ENCODE results near the gene OXLD1.
"Not testable (repeated sequence)": the region's sequence is repeated elsewhere in the genome, so short reads cannot be mapped to it uniquely, and the experiment has no call there.

Gene OXLD1

GRCh38 chr17:81682565-81683207, 16.3 kb upstream of the OXLD1 start:
- no peak for DNase-seq

GRCh38 chr17:81681672-81682071, 15.3 kb upstream of the OXLD1 start:
- no peak for DNase-seq

DNA sequence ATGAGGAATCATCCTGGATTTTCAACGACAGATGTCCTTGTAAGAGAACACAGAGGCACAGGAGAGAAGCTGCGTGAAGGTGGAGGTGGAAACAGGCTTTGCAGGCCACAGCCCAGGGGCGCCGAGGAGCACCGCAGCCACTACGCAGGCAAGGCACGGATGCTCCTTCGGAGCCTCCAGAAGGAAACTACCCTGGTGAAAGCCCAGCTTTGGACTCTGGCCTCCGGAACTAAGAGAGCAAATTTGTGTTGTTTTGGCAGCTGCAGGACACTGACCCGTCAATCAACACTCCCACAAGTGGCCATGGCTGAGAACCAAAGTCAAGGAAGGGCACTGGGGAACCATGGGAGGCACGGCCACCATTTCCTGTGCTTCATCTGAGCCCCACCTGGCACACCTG, 13.7 kb upstream of the OXLD1 start:
- no peak for DNase-seq

DNA sequence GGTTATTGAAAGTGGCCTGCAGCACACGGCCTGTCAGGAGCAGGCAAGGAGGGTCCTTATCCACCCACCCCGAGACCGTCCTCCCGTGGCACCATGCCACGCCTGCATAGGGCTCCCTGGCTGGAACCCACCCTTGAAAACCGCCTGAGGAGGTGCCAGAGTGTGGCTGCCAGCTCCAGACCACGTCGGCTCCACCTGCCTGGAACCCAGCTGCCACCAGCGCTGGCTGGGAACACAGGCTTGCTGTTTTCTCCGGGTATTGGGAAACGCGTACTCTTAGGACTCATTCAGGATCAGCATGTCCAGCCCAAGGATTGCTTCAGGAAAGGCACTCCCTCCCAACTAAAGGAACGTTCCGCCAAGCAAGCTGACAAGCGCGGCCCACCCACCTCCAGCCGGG, 10.5 kb upstream of the OXLD1 start:
- DNase-seq: no peak

GRCh38 chr17:81675515-81676221, 9.3 kb upstream of the OXLD1 start:
- DNase-seq: not testable (repeated sequence)

GRCh38 chr17:81673561-81674258, 7.3 kb upstream of the OXLD1 start:
- DNase-seq: no peak

GRCh38 chr17:81672954-81673353, 6.5 kb upstream of the OXLD1 start:
- DNase-seq: no peak

DNA sequence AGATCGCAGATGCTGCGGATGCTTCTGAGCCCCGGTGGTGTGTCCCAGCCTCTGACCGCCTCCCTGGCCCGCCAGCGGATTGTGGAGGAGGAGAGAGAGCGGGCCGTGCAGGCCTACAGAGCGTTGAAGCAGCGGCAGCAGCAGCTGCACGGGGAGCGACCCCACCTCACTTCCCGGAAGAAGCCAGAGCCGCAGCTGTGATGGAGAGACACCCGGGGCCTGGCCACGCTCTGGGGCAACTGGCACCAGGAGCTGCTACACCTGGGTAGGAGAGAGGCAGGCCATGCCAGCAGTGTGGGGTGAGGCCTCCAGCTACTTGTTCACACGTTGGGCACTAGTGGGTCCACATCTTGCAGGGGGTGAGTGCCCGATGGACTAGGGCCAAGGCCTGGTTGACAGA, 6.1 kb upstream of the OXLD1 start:
- DNase-seq: no peak

GRCh38 chr17:81667754-81668153, 1.3 kb upstream of the OXLD1 start:
- DNase-seq: no peak

GRCh38 chr17:81666092-81666341, 388 bp downstream of the OXLD1 start:
- DNase-seq: no peak

DNA sequence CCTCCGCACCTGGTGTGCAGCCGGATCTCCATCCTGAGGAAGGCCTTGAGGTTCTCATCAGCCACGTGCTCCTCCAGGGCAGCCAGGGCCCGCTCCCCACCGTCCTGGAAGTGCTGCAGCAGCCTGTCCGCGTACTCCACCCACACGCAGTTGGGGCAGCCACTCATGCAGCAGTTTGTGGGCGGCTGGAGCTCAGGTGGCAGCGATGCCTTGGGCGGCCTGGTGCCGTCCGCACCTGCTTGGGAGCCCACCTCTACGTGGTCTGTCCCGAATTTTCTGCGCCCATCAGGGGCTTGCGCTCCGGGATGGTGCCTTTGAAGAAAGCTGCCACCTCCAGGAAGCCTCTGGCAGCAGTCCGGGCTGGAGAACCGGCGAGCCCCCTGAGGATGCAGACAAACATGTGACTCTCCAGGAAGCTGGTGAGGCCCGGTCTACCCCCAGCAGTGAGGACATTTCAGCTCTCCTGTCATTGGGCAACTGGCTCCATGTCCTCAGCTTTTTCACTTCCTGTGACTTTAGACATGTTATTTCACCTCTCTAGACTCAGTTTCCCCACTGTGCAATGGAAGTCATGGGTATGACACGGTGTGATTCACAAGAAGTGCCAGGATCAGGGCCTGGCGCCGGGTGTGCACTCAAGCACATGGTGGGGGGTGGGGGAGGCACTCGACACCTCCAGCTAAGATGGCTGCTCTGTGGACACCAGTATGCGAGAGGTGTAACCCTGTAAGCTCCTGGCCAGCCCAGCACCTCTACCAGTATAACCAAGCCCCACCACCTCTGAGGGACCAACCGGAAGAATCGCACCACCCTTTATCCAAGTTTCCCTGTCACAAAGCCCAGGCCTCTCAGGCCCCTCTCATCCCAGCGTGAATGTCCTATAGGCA, 957 bp downstream of the OXLD1 start:
- DNase-seq: peak; percentile 76

DNA sequence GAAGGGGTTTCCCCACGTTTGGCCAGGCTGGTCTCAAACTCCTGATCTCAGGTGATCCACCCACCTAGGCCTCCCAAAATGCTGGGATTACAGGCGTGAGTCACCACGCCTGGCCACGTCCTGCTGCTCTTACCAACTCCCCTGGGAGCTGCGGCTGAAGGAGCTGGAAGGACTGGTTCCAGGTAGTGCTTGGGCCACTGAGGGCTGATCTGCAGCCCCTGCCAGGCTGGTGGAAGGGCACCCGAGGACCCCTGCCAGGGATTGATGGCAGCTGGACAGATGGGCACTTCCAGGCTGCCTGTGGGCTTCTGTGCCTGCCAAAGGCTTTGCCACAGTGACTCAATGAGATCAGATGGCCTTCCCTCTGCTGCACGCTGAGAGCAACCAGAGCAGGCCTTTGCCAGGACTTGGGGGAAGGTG, 2.3 kb downstream of the OXLD1 start:
- DNase-seq: no peak

GRCh38 chr17:81662002-81662401, 4.4 kb downstream of the OXLD1 start:
- DNase-seq: no peak

DNA sequence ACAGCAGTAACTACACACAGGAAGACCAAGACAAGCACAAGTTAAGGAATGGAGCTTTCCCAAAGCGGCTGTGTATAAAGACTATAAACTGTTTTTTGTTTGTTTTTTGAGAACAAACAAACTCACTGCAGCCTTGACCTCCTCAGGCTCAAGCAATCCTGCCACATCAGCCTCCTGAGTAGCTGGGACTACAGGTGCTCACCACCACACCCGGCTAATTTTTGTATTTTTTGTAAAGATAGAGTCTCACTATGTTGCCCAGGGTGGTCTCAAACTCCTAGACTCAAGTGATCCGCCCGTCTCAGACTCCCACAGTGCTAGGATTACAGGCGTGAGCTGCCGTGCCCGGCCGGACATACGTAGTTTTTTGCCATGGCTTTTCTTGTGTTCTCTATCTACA, 6.0 kb downstream of the OXLD1 start:
- no peak for DNase-seq

GRCh38 chr17:81659038-81659437, 7.4 kb downstream of the OXLD1 start:
- no peak for DNase-seq

- DNase-seq: no peak
Measured at GRCh38 chr17:81656835-81657234, 9.6 kb downstream of the OXLD1 start.

DNA sequence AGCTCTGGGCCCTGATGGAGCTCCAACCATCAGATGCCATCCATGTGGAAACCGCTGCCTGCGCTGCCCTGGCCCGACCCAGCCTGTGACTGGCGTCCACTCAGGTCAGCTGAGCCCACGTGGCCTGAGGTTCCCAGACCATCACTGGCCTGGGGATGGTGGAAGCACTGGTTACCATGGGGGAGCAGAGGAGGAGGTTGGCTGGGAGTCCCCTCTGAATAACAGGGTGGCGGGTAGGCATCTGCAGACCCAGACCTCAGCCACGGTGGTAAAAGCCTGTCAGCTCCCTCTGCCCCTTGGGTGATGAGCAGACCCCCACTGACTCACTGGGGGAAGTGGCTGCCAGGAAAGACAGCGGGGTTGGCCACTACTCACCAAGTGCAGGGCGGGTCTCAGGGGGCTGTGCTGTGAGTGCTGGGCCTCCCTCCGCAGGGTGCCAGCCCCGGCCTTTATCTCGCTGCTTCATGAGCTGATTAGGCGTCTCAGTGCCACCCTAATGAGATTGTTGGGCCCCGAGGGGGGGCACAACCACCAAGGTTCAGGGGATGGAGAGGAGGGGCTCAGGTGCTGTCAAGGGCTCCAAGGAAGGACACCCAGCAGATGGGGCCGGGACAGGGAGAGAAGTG, 10.2 kb downstream of the OXLD1 start, which contains the start of gene PDE6G:
PDE6G (minus strand) TSS at position 425 of the 626 bp plus-strand sequence. CDS start 3,237 bp downstream, outside the sequence.
- no peak for DNase-seq

DNA sequence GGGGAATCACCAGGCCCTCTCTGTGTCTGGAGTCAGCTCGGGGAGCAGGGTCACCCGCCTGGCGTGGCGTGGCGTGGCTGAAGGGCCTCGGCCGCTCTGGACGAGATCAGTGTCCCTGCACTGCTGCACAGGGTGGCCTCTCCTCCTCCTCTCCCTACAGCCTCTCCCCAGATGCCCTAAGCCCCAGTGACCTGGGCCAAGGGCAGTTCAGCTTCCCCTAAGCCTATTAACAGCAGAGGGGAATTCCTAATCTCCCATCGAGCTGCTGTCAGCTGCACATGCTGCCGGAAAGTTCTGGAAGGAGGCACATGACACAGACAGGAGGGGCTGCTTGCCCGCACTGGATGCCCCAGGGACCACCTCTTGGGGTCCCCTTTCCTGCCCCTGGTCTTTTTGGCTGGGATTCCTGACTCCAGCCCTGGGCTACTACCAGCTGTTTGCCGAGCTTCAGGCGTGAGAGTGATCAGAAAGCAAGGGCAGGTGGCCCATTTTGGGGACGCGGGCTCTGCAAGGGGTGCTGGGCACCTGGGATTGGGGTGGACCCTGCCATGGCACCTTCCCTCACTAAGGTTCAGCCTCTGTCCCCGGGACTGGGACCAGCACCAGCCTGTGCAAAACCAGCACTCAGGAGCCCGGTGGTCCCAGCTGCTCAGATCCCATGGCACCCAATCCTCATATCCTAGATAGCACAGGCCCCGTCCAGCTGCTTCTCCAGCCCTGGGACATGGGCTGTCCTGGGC, 10.9 kb downstream of the OXLD1 start:
- no peak for DNase-seq

- DNase-seq: no peak
Measured at GRCh38 chr17:81652906-81653771, 13.3 kb downstream of the OXLD1 start.

- DNase-seq: no peak
Measured at GRCh38 chr17:81651692-81652091, 14.7 kb downstream of the OXLD1 start.

- DNase-seq: no peak
Measured at GRCh38 chr17:81650951-81651350, 15.5 kb downstream of the OXLD1 start.

All from stimulated activated CD4-positive, alpha-beta T cell treated with anti-CD3 and anti-CD28 coated beads, Interleukin-1b, Interleukin-23, amount 100 ng/mL, for 48 hours (primary cell).